SK-N-MC (cell line): ENCODE measurements around the gene LRIG1.

Experiments
- EZH2 ChIP-seq: fragments of 200-600 bp; sonication (generic); IDR thresholded peaks from one replicate; pipeline ENCODE4 v1.6.1; 2017; ENCODE audit warnings: antibody characterized with exemption
- POLR2AphosphoS5 ChIP-seq: IDR thresholded peaks from 2 replicates; pipeline ENCODE4 v1.6.1; 2012; ENCODE audit warnings: mild to moderate bottlenecking, low read depth, low read length, borderline replicate concordance

DNA sequence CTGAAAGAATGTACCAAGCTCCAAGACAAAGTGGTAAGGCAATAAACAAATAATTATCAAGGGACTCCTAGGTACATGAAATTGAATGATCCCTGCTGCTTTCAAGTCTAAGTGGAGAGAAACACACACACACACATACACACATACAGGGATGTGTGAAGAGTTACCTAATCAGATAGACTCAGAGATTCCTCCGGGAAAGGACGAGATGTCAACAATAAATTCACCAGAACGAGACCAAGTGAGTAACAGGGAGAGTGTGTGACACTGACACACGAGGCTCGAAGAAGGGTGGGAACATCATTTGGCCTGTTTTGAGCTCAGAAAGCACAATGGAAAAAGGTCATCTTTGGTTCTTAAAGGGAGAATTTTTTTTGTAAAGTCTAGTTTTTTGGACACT is 13.4 kb downstream of the LRIG1 start:
- TF ChIP-seq EZH2 (no peak), POLR2AphosphoS5 (no peak)
